ENCODE results near the gene ODF2L. TPM values are rescaled to one million over a fixed set of nuclear protein-coding genes. Genes with fewer than 3 reads are reported as not detected.
A peak's percentile ranks its signal among the peaks of the same experiment; 100 is the strongest.

ODF2L gene
- total RNA-seq, 3 donors from 2014 or later, result 39.8 to 122 (median 72.8) TPM

DNA sequence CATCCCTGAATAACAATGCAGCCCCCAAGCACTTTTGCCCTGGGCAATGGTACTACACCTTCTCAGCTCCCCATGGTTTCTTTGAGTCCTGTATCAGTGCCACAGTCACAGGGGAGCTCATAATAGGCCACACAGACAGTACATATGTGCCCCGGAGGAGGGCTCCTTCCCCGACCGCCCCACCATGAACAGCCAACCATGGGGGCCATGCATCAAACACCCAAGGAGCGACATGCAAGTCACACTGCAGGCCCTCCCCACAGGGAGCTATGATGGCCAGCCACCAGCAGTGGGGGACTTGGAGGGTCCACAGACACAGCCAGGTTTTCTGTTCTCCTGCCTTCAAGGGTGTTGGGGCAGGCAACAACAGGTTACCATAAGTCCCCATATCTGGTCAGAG lies 14.8 kb upstream of the ODF2L start:
- H3K36me3 ChIP-seq, result no peaks in the 10 kb centered on the region
- H3K9me3 ChIP-seq, result no peaks in the 10 kb centered on the region
- TF ChIP-seq POLR2AphosphoS5 (IDR thresholded peaks at IDR 0.05) (no peak), POLR2A (IDR thresholded peaks at IDR 0.05) (no peak)
- TF ChIP-seq, protein P1, sequence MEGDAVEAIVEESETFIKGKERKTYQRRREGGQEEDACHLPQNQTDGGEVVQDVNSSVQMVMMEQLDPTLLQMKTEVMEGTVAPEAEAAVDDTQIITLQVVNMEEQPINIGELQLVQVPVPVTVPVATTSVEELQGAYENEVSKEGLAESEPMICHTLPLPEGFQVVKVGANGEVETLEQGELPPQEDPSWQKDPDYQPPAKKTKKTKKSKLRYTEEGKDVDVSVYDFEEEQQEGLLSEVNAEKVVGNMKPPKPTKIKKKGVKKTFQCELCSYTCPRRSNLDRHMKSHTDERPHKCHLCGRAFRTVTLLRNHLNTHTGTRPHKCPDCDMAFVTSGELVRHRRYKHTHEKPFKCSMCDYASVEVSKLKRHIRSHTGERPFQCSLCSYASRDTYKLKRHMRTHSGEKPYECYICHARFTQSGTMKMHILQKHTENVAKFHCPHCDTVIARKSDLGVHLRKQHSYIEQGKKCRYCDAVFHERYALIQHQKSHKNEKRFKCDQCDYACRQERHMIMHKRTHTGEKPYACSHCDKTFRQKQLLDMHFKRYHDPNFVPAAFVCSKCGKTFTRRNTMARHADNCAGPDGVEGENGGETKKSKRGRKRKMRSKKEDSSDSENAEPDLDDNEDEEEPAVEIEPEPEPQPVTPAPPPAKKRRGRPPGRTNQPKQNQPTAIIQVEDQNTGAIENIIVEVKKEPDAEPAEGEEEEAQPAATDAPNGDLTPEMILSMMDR (IDR thresholded peaks at IDR 0.05), result no peak
- H3K27ac ChIP-seq, result no peak overlapping the region
- H3K4me3 ChIP-seq, result no peak overlapping the region
- intact Hi-C loops (cut with DNase I; ENCODE audit: low total_unique reads), result no loop called here
- H3K4me1 ChIP-seq, result no peaks in the 10 kb centered on the region
- no peak for DNase-seq (ENCODE audit: low spot score in 2 of 2)
- no peaks in the 10 kb centered on the region for H3K27me3 ChIP-seq

DNA sequence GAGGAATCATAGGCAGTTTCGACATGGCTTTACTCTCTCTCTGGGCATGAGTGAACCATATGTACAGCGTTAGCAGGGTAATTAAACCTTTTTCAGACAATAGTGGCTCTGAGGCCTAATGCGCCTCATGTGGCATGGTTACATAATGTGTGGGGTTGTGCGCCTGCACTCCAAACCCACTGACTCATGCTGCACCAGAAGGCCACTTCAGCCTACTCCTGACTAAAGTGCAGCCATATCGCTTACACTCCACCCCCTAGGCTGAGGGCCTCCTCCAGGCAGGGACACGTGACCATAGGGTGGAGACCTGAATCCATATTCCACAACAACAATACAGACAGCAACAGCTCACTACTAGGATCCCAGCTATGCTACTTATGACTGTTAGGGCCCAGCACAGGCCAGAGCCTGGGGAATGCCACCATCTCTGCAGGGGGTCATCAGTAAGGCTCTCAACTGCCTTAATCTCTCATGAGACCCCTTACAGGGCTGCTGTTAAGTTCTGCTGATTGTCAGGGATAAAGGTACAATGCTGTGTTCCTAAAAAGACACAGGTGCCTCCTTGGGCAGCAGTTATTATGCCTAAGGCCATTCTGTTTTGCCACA lies 13.4 kb upstream of the ODF2L start:
- H3K36me3 ChIP-seq, result no peaks in the 10 kb centered on the region
- no peak overlapping the region for H3K27ac ChIP-seq
- TF ChIP-seq POLR2AphosphoS5 (IDR thresholded peaks at IDR 0.05), result no peak
- DNase-seq (ENCODE audit: low spot score in 2 of 2), result no peak
- H3K4me3 ChIP-seq, result no peak overlapping the region
- H3K9me3 ChIP-seq, result no peaks in the 10 kb centered on the region
- H3K27me3 ChIP-seq, result no peaks in the 10 kb centered on the region
- intact Hi-C loops (cut with DNase I; ENCODE audit: low total_unique reads), result no loop called here
- no peaks in the 10 kb centered on the region for H3K4me1 ChIP-seq

DNA sequence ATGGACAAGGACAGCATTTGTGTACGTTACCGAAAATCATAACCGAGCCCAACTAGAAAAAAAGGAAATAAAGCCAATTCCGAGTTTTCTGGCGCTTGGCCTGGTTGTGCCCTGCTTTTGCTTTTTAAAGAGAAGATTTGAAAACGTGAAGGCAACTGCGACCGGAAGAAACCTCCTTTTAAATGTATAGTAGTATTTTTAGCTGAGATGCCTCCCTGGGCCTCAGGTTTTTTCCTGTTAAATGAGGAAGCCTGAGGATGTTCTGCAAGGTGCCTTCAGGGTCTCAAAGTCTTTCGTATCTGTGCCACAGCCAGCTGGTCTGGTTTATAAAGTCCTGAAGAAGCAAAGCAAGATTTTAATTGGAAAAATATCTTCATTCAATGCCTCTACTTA lies 371 bp upstream of the ODF2L start:
- TF ChIP-seq, protein P1 (IDR thresholded peaks at IDR 0.05), result no peak
- TF ChIP-seq POLR2AphosphoS5 (IDR thresholded peaks at IDR 0.05) (no peak), POLR2A (IDR thresholded peaks at IDR 0.05) (no peak)

DNA sequence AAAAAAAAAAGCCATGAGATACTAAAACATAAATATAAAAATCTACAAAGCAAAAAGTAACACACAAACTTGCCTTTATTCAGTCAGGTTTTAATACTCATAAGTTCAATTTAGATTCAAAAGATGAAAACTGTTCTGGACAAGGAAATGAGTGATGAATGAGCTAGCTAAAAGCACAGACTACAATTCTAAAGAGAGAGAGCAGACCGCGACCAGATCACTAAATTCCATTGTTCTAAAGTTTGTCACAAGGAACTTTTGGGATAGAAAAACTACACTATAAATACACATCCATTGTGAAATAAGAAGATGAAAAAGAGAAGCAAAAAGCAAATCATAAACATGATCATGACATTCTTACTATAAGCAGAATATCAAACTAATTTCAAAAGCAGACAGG lies 1.7 kb downstream of the ODF2L start:
- H3K4me1 ChIP-seq, result peaks cover 0 to 4% of the 10 kb centered on the region in 2 donors

More for the DNA sequence above, 371 bp upstream of the ODF2L start:
- Histone ChIP-seq H3K9me3 (no peaks in the 10 kb centered on the region), H3K27me3 (no peaks in the 10 kb centered on the region), H3K4me1 (peaks cover 0 to 4% of the 10 kb centered on the region in 2 donors), H3K27ac (peak overlapping the region; percentile 92 to 95), H3K4me3 (peak overlapping the region; percentile 76 to 95 (median 90)), H3K36me3 (no peaks in the 10 kb centered on the region)
- intact Hi-C loops (cut with DNase I; ENCODE audit: low total_unique reads), result no loop called here
- no peak for DNase-seq (ENCODE audit: low spot score in 2 of 2)

DNA sequence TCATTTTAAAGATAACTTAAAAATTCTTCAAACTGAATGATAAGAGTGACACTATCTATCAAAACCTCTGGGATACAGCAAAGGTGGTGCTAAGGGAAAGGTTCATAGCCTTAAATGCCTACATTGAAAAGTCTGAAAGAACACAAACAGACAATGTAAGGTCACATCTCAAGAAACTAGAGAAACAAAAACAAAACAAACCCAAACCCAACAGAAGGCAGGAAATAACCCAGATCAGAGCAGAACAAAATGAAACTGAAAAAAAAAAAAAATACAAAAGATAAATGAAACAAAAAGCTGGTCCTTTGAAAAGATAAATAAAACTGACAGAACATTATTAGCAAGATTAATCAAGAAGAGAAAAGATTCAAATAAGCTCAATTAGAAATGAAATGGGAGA lies 6.8 kb downstream of the ODF2L start:
- TF ChIP-seq, protein P1 (IDR thresholded peaks at IDR 0.05), result no peak
- TF ChIP-seq POLR2AphosphoS5 (IDR thresholded peaks at IDR 0.05) (no peak), POLR2A (IDR thresholded peaks at IDR 0.05) (no peak)
- intact Hi-C loops (cut with DNase I; ENCODE audit: low total_unique reads), result no loop called here
- no peak for DNase-seq (ENCODE audit: low spot score in 2 of 2)
- no peaks in the 10 kb centered on the region for H3K9me3 ChIP-seq
- peak overlapping the region in 1 of 2 donors; percentile 17 for H3K27ac ChIP-seq
- no peak overlapping the region for H3K4me3 ChIP-seq
- peaks cover 0 to 4% of the 10 kb centered on the region in 2 donors for H3K4me1 ChIP-seq
- H3K36me3 ChIP-seq, result no peaks in the 10 kb centered on the region
- H3K27me3 ChIP-seq, result no peaks in the 10 kb centered on the region

More for the DNA sequence above, 1.7 kb downstream of the ODF2L start:
- H3K27ac ChIP-seq, result peak overlapping the region in 1 of 2 donors; percentile 95
- intact Hi-C loops (cut with DNase I; ENCODE audit: low total_unique reads), result no loop called here
- no peak for DNase-seq (ENCODE audit: low spot score in 2 of 2)
- no peaks in the 10 kb centered on the region for H3K9me3 ChIP-seq
- peak overlapping the region in 2 of 3 donors; percentile 76 to 95 for H3K4me3 ChIP-seq
- H3K27me3 ChIP-seq, result no peaks in the 10 kb centered on the region
- H3K36me3 ChIP-seq, result no peaks in the 10 kb centered on the region
- no peak for TF ChIP-seq POLR2A (IDR thresholded peaks at IDR 0.05)
- no peak for TF ChIP-seq POLR2AphosphoS5 (IDR thresholded peaks at IDR 0.05)
- TF ChIP-seq, protein P1 (IDR thresholded peaks at IDR 0.05), result no peak
